Measurements from ENCODE around the gene CMTM2.
"Not testable (repeated sequence)": the region's sequence is repeated elsewhere in the genome, so short reads cannot be mapped to it uniquely, and the experiment has no call there.

CMTM2 gene

GRCh38 chr16:66610111-66610820, 31.0 kb downstream of the CMTM2 start:
- no peak for DNase-seq

DNA sequence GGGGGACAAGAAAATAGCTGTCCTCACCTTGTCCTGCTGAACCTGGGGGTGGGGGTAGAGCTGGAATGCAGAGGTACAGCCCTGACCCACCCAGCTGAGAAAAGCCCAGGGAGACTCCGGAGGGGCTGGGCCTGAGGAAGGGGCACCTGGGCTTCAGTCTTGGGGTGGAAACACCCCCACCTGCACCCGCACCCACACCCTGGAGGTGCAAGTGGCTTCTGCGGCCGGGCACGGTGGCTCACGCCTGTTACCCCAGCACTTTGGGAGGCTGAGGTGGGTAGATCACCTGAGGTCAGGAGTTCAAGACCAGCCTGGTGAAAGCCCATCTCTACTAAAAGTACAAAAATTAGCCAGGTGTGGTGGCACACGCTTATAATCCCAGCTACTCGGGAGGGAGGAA, 32.6 kb downstream of the CMTM2 start:
- DNase-seq, result not testable (repeated sequence)

- DNase-seq, result no peak
Observed at GRCh38 chr16:66612422-66612821, 33.2 kb downstream of the CMTM2 start.

- DNase-seq, result no peak
Observed at GRCh38 chr16:66614161-66614802, 35.0 kb downstream of the CMTM2 start.

DNA sequence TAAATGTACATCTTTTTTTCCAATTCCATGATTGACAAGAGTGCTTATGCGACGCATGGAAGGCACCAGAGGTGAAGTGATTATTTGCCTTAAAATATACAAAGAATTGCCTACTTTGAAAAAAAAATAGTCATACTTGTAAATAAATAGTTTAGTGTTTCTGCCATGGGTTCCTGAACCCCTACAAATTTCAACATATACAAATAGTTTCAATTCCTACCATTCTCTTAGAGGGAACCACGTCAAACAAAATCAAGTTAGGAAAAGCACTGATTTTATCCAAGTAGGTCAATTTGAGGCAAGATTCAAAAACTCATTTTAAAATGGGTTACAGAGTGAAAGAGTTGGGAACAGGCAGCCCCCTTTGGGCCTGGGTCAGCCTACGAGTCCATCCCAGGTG, 36.9 kb downstream of the CMTM2 start:
- DNase-seq, result no peak

DNA sequence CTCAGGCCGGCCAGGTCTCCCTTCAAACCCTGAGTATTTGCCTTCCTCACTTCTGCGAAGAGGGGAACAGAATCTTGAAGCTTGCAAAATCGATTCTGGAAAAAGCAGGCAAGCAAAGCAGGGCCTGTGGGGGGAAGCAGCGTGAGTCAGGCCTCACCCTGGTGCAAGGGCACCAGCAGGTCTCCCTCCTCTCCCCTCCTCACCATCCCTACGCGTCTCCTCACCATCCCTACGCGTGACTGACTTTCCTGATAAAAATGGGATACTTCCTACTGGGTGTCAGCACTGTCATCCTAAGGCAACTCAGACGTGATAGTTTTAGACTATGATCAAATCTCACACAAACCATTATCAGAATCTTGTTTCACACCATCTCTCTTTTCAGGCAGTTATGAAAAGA, 37.3 kb downstream of the CMTM2 start:
- no peak for DNase-seq

GRCh38 chr16:66617010-66617434, 37.8 kb downstream of the CMTM2 start:
- no peak for DNase-seq

DNA sequence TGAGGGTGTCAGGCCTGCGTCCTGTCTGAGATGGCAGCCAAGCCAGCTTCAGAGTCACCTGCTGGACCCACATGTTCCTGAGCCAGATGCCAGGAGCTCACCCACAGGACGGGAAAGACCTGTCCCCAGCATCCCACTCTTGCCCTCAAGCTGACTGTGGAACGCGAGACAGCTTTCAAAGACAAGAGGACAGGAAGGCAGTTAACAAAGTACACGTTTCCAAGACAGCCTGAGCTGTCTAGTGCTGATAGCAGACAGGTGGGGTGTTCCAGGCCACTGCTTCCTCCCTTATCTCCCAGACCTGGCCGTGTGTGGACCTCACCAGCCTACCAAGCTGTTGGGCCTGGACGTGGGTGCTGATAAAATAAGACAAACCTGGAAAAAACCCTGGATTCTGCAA, 38.5 kb downstream of the CMTM2 start:
- DNase-seq, result no peak

GRCh38 chr16:66618588-66619375, 39.5 kb downstream of the CMTM2 start:
- no peak for DNase-seq

- no peak for DNase-seq
Observed at GRCh38 chr16:66619534-66620428, 40.5 kb downstream of the CMTM2 start.

DNA sequence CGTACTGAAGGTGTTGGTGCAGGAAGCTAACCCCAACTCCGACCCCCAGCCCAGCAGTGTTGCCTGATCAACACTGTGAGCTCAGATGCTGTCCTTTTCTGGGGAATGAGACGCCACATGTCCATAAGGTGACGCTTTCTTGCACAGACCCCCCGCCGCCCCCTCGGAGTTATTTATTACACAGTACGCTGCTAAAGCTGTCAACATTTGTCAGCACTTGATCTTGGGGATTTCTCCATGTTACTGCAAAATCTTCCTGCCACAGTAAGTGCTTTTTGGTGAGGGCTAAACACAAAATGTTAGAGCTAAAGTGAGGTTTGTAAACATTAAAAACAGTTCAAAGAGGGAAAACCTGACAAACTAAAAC, 41.1 kb downstream of the CMTM2 start:
- DNase-seq, result no peak

DNA sequence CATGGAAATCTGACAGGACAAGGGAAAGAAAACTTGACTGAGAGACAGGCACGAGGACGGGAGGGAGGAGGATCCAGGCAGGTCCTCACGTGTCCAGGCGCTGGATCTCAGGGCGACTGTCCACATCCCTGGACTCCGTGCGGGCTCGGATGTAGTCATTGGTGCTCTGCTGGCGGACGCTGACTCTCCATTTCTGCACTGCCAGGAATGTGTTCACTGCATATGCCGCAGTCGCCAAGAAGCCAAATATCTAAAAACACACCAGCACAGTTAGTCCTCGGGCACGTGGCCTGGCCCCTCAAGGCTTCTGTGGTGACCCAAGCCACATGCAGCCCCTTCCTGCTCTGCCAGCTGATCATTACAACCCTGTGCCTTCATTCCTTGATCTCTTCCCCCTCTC, 42.7 kb downstream of the CMTM2 start:
- DNase-seq, result no peak

DNA sequence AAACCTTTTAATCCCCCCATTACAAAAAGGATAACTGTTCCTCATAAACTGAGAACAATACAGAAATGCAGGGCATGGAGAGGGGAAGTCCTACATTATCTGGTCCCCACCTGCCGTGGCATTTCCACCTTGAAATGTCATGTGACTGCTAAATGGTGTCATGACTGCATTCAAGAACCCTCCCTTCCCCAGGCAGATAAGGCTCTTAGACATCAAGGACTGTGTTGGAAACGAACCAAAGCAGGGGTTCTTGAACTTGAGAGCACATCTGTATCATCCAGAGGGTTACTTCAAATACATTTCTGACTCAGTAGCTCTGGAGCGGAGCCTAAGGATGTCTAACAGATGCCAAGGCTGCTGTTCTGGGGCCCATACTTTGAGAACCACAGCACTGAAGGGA, 43.6 kb downstream of the CMTM2 start:
- DNase-seq, result no peak

GRCh38 chr16:66623755-66624154, 44.5 kb downstream of the CMTM2 start:
- DNase-seq, result no peak

DNA sequence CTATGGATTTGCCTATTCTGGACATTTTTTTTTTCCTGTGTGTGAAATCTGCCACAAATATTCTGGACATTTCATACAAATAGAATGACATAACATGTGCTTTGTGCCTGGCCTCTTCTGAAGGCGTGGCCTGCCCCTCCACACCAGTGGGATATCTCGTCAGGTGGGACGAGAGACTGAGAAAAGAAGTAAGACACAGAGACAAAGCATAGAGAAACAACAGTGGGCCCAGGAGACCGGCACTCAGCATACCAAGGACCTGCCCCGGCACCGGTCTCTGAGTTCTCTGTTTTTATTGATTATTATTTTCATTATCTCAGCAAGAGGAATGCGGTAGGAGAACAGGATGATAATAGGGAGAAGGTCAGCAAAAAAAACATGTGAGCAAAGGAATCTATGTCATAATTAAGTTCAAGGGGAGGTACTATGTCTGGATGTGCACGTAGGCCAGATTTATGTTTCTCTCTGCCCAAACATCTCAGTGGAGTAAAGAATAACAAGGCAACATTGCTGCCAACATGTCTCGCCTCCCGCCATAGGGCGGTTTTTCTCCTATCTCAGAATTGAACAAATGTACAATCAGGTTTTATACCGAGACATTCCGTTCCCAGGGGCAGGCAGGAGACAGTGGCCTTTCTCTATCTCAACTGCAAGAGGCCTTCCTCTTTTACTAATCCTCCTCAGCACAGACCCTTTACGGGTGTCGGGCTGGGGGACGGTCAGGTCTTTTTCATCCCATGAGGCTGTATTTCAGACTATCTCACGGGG, 48.5 kb downstream of the CMTM2 start:
- DNase-seq, result not testable (repeated sequence)

- no peak for DNase-seq
Observed at GRCh38 chr16:66629856-66630255, 50.6 kb downstream of the CMTM2 start.

GRCh38 chr16:66630561-66631260, 51.4 kb downstream of the CMTM2 start:
- not testable (repeated sequence) for DNase-seq

DNA sequence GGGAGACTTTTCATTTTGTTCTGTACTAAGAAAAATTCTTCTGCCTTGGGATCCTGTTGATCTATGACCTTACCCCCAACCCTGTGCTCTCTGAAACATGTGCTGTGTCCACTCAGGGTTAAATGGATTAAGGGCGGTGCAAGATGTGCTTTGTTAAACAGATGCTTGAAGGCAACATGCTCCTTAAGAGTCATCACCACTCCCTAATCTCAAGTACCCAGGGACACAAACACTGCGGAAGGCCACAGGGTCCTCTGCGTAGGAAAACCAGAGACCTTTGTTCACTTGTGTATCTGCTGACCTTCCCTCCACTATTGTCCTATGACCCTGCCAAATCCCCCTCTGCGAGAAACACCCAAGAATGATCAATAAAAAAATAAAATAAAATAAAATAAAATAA, 52.3 kb downstream of the CMTM2 start:
- not testable (repeated sequence) for DNase-seq

GRCh38 chr16:66634527-66635196, 55.4 kb downstream of the CMTM2 start:
- no peak for DNase-seq

DNA sequence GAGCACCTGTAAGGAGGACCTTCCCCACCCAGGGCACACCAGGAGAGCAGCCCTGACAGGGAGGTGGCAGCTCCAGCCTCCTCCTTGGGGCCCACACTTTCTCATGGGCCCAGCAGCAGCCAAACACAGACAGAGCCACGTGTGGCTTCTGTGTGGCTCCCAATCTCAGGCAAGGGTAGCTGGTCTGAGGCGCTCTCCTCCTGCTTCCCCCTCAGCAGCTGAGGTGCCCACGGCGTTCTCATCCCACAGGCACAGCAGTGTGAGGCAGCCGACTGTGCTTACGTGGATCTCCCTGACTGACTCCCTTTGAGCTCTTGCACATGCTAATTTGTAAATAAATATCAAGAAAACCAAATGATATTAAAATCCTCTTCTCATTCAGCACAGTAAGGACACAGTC, 56.1 kb downstream of the CMTM2 start:
- DNase-seq, result no peak

DNA sequence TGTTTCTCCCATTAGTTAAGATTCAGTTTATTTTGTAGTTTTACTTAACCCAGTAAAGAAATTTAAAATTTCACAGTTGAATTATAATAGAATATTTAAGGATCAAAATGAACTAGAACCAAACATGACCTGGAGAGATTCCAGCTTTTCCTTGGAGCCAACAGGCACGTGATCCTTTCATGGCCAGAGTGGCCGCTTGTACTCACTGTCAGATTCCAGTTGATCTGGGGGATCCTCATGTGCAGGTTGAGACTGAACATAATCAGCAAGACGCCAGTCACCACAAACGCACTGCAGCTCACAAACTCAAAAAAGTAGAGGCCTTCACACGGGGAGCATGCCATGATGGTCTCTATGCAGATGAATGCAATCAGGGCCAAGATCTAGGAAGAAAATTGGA, 56.9 kb downstream of the CMTM2 start:
- DNase-seq, result no peak

Measured in stimulated activated CD4-positive, alpha-beta T cell treated with anti-CD3 and anti-CD28 coated beads, Interleukin-12 subunit alpha, Interleukin-12 subunit beta, amount 100 ng/mL, for 4 hours (primary cell).